ENCODE results near the gene FBXW4. TPM values are rescaled to one million over a fixed set of nuclear protein-coding genes. Genes with fewer than 3 reads are reported as not detected.

Gene FBXW4
- total and polyA plus RNA-seq, 10 of the 15 experiments (the other 5 are each of a cell fraction or from before 2014, with no cell fraction given) = 5.7 to 42.0 (median 27.5) TPM

DNA sequence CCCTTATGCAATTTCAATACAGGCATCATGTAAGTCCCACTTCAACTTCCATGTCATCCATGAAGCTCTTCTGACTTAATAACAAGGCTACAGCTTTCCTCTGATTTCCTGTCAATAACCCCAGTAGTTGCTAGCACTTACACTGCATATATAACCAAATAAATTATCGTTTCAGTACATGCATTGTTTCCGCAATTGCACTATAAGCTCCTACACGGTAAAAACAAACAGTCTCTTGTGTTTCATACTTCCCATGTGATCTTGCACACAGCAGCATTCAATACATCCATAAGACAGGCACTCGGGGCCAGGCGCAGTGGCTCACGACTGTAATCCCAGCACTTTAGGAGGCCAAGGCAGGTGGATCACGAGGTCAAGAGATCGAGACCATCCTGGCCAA is 41.4 kb downstream of the FBXW4 start:
- WGBS (ENCODE audit: insufficient coverage, insufficient replicate concordance, low lambda C conversion rate, missing lambda C conversion rate) = 95% methylated on average over 8 of the region's 8 CpGs
- BruUV-seq (replicated peaks) = no TSS peak
- Histone ChIP-seq H3K4me2 (ENCODE audit: control insufficient read depth, insufficient read depth) (no peak overlapping the region), H3K4me1 (ENCODE audit: control insufficient read depth, insufficient read depth, low read length) (no peaks in the 10 kb centered on the region), H3K79me2 (ENCODE audit: control insufficient read depth, insufficient read depth, low read length) (no peaks in the 10 kb centered on the region), H2AFZ (ENCODE audit: control insufficient read depth, low read depth, low read length) (no peak overlapping the region), H3K9me3 (replicated peaks; ENCODE audit: control insufficient read depth, insufficient read depth, low read length) (no peaks in the 10 kb centered on the region), H3K27ac (ENCODE audit: control insufficient read depth, insufficient read depth) (no peak overlapping the region), H4K20me1 (ENCODE audit: control insufficient read depth, insufficient read depth) (no peaks in the 10 kb centered on the region), H3K4me3 (no peak overlapping the region), H3K9ac (ENCODE audit: control insufficient read depth, insufficient read depth, low read length) (no peak overlapping the region), H3K27me3 (replicated peaks in 1 of 2; ENCODE audit: control insufficient read depth in 2 of 2, insufficient read depth in 2 of 2, low read length in 1 of 2) (no peaks in the 10 kb centered on the region), H3K36me3 (ENCODE audit: control insufficient read depth in 2 of 2, insufficient read depth in 2 of 2, low read length in 1 of 2) (peaks cover 3 to 7% of the 10 kb centered on the region in 2 experiments)
- RAD21 ChIA-PET (ENCODE audit: unreplicated experiment) = no interaction called here
- FAIRE-seq (no peak), DNase-seq (ENCODE audit: low read depth, low spot score) (no peak), ATAC-seq (no peak)
- CTCF ChIA-PET = no interaction called here
- intact Hi-C loops (cut with micrococcal nuclease; ENCODE audit: unreplicated experiment) (no loop called here), in situ Hi-C loops (cut with MboI) (no loop called here)
- POLR2A ChIA-PET = interaction anchor here (0.6 to 1.1 kb wide), 2 partner anchors 17 to 22 kb away, joined by 3 read pairs; no protein-coding TSS in a partner anchor
- SMC1A ChIA-PET (ENCODE audit: uncharacterized antibody, unreplicated experiment) = interaction anchor here (1.2 kb wide), 1 partner anchor 15 kb away, joined by 3 read pairs; no protein-coding TSS in a partner anchor
- TF ChIP-seq ZNF274 (IDR thresholded peaks at IDR 0.05; ENCODE audit: insufficient read depth, insufficient read length) (no peak), JUNB (IDR thresholded peaks at IDR 0.05) (no peak), ZNF622 (IDR thresholded peaks at IDR 0.05) (no peak), IRF4 (IDR thresholded peaks at IDR 0.05; ENCODE audit: low read depth, low read length) (no peak), KLF5 (IDR thresholded peaks at IDR 0.05; ENCODE audit: partially characterized antibody) (no peak), CREM (IDR thresholded peaks at IDR 0.05; ENCODE audit: low read depth) (no peak), STAT3 (IDR thresholded peaks at IDR 0.05; ENCODE audit: low read depth, low read length) (no peak), ASH2L (IDR thresholded peaks at IDR 0.05; ENCODE audit: borderline replicate concordance, low read depth) (no peak), ZNF384 (IDR thresholded peaks at IDR 0.05; ENCODE audit: borderline replicate concordance, low read depth, low read length) (no peak), RAD51 (IDR thresholded peaks at IDR 0.05) (no peak), IKZF2 (IDR thresholded peaks at IDR 0.05) (no peak), POU2F2 (IDR thresholded peaks at IDR 0.05; ENCODE audit: borderline replicate concordance, low read depth, low read length) (no peak), EED (IDR thresholded peaks at IDR 0.05; ENCODE audit: low read depth) (no peak)
- TF ChIP-seq, protein P1, sequence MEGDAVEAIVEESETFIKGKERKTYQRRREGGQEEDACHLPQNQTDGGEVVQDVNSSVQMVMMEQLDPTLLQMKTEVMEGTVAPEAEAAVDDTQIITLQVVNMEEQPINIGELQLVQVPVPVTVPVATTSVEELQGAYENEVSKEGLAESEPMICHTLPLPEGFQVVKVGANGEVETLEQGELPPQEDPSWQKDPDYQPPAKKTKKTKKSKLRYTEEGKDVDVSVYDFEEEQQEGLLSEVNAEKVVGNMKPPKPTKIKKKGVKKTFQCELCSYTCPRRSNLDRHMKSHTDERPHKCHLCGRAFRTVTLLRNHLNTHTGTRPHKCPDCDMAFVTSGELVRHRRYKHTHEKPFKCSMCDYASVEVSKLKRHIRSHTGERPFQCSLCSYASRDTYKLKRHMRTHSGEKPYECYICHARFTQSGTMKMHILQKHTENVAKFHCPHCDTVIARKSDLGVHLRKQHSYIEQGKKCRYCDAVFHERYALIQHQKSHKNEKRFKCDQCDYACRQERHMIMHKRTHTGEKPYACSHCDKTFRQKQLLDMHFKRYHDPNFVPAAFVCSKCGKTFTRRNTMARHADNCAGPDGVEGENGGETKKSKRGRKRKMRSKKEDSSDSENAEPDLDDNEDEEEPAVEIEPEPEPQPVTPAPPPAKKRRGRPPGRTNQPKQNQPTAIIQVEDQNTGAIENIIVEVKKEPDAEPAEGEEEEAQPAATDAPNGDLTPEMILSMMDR (IDR thresholded peaks at IDR 0.05 in 2 of 3, conservative IDR thresholded peaks at IDR 0.05 in 1 of 3; ENCODE audit: control insufficient read depth in 2 of 3, extremely low read depth in 1 of 3, insufficient read depth in 1 of 3, low read depth in 3 of 3, low read length in 3 of 3) = no peak
- TF ChIP-seq, protein P2, sequence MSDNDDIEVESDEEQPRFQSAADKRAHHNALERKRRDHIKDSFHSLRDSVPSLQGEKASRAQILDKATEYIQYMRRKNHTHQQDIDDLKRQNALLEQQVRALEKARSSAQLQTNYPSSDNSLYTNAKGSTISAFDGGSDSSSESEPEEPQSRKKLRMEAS (IDR thresholded peaks at IDR 0.05; ENCODE audit: low read depth, low read length) = no peak
- TF ChIP-seq, protein P3, sequence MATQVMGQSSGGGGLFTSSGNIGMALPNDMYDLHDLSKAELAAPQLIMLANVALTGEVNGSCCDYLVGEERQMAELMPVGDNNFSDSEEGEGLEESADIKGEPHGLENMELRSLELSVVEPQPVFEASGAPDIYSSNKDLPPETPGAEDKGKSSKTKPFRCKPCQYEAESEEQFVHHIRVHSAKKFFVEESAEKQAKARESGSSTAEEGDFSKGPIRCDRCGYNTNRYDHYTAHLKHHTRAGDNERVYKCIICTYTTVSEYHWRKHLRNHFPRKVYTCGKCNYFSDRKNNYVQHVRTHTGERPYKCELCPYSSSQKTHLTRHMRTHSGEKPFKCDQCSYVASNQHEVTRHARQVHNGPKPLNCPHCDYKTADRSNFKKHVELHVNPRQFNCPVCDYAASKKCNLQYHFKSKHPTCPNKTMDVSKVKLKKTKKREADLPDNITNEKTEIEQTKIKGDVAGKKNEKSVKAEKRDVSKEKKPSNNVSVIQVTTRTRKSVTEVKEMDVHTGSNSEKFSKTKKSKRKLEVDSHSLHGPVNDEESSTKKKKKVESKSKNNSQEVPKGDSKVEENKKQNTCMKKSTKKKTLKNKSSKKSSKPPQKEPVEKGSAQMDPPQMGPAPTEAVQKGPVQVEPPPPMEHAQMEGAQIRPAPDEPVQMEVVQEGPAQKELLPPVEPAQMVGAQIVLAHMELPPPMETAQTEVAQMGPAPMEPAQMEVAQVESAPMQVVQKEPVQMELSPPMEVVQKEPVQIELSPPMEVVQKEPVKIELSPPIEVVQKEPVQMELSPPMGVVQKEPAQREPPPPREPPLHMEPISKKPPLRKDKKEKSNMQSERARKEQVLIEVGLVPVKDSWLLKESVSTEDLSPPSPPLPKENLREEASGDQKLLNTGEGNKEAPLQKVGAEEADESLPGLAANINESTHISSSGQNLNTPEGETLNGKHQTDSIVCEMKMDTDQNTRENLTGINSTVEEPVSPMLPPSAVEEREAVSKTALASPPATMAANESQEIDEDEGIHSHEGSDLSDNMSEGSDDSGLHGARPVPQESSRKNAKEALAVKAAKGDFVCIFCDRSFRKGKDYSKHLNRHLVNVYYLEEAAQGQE (IDR thresholded peaks at IDR 0.05; ENCODE audit: low read depth, low read length) = no peak
- TF ChIP-seq, protein P4, sequence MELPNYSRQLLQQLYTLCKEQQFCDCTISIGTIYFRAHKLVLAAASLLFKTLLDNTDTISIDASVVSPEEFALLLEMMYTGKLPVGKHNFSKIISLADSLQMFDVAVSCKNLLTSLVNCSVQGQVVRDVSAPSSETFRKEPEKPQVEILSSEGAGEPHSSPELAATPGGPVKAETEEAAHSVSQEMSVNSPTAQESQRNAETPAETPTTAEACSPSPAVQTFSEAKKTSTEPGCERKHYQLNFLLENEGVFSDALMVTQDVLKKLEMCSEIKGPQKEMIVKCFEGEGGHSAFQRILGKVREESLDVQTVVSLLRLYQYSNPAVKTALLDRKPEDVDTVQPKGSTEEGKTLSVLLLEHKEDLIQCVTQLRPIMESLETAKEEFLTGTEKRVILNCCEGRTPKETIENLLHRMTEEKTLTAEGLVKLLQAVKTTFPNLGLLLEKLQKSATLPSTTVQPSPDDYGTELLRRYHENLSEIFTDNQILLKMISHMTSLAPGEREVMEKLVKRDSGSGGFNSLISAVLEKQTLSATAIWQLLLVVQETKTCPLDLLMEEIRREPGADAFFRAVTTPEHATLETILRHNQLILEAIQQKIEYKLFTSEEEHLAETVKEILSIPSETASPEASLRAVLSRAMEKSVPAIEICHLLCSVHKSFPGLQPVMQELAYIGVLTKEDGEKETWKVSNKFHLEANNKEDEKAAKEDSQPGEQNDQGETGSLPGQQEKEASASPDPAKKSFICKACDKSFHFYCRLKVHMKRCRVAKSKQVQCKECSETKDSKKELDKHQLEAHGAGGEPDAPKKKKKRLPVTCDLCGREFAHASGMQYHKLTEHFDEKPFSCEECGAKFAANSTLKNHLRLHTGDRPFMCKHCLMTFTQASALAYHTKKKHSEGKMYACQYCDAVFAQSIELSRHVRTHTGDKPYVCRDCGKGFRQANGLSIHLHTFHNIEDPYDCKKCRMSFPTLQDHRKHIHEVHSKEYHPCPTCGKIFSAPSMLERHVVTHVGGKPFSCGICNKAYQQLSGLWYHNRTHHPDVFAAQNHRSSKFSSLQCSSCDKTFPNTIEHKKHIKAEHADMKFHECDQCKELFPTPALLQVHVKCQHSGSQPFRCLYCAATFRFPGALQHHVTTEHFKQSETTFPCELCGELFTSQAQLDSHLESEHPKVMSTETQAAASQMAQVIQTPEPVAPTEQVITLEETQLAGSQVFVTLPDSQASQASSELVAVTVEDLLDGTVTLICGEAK (IDR thresholded peaks at IDR 0.05; ENCODE audit: borderline replicate concordance) = no peak

Data from GM12878 (cell line).